Hippocampal formation (tissue), 2 donors: ENCODE results near the gene SLC9A9.
"Not testable (repeated sequence)": the region's sequence is repeated elsewhere in the genome, so short reads cannot be mapped to it uniquely, and the experiment has no call there.

Source experiments
- DNase-seq, 2 donors: peaks; one replicate each; lab custom pipeline; 2025; lab: John Stamatoyannopoulos, UW

SLC9A9 gene

GRCh38 chr3:143464850-143465249 lies 383.4 kb downstream of the SLC9A9 start:
- no peak for DNase-seq

- DNase-seq: no peak
Observed at GRCh38 chr3:143455480-143455879, 392.8 kb downstream of the SLC9A9 start.

DNA sequence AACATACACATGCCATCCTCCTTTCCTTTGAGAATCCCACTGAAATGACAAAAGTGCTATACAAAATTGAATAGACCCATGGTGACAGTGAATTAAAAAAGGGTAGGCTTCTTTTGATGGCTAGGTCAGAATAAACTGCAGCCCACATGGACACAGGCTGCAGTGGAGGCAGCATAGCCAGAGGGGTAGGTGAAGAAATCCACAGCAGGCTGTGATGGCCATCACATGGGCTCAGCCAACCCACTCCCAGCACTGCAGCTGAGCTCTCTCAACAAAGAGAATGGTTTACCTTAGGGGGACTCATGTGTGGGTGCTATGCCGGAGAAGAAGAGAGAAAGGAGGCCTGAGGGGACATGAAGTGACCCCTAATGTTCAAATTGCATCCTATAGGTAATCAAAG lies 397.6 kb downstream of the SLC9A9 start:
- DNase-seq: no peak

DNA sequence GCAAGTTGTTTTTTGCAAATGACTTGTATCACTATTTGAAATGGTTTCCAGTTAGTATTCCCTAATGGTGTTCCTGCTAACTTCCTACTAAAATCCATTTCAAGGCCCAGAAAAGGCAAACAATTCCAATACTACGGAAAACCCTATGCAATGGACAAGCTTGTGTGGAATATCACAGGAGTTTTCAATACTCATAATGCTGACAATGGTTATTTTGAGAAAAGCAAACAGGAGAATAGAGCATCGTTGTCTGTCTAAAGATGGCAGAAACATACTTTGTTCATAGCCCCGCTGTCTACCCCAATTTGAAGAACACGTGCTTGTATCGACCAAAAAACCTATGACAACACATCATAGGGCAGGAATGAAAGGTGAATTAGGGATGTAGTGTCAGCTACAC lies 400.8 kb downstream of the SLC9A9 start:
- no peak for DNase-seq

- DNase-seq: no peak
Observed at GRCh38 chr3:143445118-143445517, 403.1 kb downstream of the SLC9A9 start.

- DNase-seq: no peak
Observed at GRCh38 chr3:143443851-143444331, 404.4 kb downstream of the SLC9A9 start.

- no peak for DNase-seq
Observed at GRCh38 chr3:143442814-143443447, 405.3 kb downstream of the SLC9A9 start.

DNA sequence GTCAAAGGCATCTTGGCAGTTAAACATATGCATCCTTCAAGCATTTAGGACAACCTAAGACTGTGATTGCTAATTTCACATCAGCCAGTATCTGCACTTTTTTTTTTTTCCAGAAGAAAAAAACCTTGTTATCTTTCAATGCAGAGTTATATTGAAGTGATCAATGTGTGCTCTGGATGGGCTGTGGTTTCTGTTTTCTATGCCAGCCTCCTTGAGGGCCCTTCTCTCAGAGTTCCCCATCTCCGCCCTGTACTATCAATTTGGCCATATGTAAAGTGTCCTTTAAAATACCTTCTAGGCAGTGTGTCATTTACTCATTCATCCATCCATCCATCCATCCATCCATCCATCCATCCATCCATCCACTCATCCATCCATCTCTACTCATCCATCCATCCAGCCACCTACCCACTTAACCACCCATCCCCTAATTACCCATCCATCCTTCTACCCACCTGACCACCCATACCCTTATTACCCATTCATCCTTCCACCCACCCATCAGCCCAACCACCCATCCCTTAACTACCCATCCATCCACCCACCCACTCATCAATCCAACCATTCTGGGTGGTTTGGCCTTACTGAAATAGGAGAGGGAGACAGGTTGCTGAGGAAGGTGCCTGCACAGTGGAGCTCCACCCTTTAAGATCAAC lies 406.6 kb downstream of the SLC9A9 start:
- DNase-seq: no peak

DNA sequence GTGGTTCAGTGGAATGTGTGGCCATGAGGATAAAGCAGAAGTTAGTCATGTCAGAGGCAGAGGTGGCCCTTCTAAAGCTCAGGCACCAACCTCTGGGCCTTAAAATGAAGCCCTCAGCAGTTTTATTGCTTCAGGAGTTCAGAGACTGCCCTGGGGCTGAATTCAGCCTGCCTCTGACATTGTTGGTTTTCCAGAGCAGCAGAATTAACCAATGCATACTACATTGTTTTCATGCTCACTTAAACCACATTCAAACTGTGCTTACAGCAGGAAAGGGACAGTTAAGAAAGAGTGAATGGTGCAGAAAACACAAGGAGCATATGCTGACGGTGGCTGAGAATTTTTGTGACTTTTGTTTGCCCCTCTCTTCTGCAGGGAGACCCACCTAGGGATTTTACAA lies 408.5 kb downstream of the SLC9A9 start:
- no peak for DNase-seq

GRCh38 chr3:143437405-143437804 lies 410.9 kb downstream of the SLC9A9 start:
- no peak for DNase-seq

DNA sequence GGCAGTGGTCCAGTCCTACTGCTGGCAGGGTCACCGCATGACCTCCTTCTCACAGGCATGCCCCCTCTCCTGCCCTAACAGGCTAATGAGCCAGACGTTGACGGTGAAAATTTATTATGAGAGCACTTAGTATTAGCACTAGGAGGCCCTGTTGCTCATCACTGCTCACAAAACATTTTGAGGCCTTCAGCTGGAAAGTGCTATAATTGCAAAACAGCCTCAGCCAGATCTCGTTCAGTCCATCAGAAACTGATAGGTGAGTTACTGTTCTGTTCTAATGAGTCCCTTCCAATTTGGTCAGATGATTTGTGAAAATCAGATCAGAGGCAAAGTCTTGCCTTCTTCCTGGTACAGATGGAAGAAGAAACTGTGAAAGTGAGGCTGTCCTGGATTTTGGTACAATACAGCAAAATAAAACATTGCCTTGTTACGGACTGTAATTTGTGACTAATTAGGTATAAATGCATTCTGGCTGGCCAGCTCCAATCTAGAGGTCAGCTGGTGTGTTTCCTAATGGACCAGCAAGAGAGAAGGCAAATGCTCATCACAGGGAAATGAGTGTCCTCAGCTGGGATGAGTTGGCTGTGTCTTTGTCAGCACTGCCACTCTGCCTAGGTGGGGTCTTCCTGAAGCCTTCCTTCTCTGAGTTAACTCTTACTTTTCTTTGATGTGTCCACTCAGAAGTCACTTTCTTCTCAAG lies 411.9 kb downstream of the SLC9A9 start:
- DNase-seq: no peak

DNA sequence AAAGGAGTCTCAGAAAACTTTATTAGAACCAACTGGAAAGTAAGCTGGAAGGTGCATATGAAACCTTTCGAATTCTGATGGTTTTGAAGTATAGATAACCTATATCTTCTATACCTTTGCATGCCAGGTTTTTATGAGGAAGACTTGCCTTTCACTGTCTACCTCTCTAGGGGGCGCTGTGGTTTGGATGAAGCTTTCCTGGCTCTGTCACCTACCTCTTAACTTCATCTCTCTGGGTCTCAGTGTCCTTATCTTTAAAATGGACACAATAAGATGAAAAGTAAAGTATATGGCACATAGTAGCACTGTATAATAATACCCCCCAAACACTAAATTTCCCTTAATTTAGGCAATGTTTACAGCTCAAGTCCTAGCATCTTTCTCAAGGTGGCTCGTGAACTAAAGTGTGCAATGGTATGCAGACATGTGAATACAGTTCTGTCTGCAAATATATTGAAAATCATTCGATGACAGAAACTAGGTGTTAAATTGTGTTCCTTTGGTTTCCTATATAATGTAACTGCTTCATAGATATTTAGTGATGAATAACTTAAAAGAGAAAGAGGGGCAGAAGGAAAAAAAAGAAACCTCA lies 414.4 kb downstream of the SLC9A9 start:
- DNase-seq: no peak

DNA sequence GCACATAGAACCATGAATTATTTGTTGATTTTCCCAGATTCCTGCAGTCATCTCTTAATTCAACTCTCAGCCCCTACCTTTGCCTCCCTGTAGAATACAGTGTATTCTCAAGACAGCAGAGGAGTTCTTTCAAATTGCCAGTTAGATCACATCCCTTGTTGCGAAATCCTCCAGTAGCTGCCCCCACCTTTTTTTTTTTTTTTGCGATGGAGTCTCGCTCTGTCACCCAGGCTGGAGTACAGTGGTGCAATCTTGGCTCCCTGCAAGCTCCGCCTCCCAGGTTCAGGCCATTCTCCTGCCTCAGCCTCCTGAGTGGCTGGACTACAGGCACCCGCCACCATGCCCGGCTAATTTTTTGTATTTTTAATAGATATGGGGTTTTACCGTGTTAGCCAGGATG lies 417.0 kb downstream of the SLC9A9 start:
- not testable (repeated sequence) for DNase-seq

- no peak for DNase-seq
Observed at GRCh38 chr3:143430568-143430967, 417.7 kb downstream of the SLC9A9 start.

DNA sequence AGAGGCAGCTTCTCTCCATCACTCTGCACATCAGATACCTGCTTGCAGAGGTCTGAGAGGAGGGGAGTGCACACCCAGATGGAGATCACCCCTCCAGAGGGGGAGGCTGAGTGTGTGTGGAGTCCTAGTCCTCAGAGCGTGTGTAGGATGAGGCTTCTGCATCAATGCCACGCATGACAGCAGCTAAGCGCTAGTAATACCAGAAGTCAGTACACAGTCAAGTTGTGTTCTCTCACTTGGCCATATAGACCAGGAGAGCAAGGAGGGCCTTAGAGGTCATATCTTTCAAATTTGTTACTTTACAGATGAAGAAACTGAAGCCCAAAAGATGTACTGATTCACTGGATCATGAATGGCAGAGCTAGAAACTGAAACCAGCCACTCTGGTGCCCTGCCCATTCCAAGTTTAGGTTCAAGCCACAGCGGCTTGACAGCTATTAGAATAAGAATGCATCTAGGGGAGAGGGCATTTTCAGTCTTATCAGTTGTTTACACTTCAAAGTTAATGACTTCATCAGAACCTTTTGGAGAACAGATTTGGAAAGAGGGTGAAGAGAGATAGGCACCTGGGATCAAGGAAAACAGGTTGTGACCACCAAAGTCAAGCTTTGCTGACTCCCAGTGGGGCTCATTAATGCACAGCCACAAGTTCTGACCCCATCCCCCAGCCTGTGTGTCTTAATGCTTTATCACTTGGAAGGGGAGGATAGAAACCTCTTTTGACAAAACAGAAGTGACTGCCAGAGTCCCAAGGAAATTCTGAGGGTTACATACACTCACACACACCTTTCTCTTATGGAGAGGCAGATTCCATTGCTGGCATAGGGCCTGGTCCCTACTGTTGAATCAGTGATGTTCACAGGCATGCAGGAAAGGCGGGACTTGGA lies 418.4 kb downstream of the SLC9A9 start:
- DNase-seq: no peak

DNA sequence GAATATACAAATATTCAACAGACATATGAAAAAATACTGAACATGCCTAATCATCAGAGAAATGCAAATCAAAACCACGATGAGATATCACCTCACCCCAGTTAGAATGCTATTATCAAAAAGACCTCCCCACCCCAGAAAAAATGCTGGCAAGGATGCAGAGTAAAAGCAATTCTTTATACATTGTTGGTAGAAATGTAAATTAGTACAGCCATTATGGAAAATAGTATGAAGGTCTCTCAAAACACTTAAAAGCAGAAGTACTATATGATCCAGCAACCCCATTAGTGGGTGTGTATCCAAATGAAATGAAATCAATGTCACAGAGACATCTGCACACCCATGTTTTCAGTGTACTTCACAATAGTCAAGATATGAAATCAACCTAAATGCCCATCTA lies 420.0 kb downstream of the SLC9A9 start:
- DNase-seq: no peak

- no peak for DNase-seq
Observed at GRCh38 chr3:143427631-143428030, 420.6 kb downstream of the SLC9A9 start.

DNA sequence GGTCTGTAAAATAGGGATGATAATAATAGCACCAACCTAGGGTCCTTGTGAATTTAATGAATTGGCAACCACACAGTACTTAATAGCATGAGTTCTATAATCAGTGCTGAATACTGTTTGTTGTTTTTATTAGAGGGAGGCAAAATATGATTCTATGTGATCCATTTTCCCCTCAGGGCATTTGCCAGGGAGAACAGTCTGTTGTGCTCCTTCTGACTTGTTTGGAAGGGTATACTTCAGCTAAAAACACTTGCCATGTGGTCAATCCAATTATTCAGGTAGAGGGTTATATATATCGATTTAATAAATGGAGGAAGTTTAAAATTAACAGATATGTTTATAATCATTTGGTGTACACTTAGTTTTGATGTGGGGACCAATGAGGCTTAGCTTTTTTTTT lies 423.4 kb downstream of the SLC9A9 start:
- no peak for DNase-seq

DNA sequence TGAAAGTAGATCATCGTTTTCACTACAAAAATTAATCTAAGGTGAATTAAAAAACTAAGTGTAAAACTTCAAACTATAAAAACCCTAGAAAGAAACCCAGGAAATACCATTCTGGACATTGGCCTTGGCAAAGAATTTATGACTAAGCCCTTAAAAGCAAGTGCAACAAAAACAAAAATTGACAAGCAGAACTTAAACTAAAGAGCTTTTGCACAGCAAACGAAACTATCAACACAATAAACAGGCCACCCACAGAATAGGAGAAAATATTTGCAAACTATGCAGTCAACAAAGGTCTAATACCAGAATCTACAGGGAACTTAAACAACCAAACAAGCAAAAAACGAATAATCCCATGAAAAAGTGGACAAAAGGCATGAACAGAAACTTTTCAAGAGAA lies 426.7 kb downstream of the SLC9A9 start:
- DNase-seq: no peak

DNA sequence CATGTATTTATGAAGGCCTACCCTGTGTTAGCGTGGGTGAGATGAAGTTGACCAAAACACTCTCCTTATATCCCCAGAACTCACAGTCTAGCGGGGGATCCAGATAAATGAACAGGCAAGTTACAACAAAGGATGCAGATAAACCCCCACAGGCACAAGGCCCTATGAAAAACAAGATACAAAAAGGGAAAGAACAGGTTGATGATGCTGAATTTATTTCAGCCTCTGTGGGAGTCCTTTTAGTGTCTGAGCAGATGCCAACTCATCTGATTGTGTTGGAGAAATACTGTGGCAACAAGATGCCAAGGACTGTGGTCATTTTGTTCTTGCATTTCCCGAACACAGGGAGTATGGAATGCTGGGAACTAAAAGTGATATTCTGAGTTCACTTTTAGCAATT lies 428.7 kb downstream of the SLC9A9 start:
- no peak for DNase-seq

GRCh38 chr3:143418391-143418790 lies 429.9 kb downstream of the SLC9A9 start:
- DNase-seq: no peak

- DNase-seq: no peak
Observed at GRCh38 chr3:143416229-143416628, 432.0 kb downstream of the SLC9A9 start.
